K562 (cell line): ENCODE data around the gene VPS35L. TPM values are rescaled to one million over a fixed set of nuclear protein-coding genes. Genes with fewer than 3 reads are reported as not detected.

Experiments used
- CBFA2T3 ChIP-seq: fragments of 450-650 bp; IDR thresholded peaks from 2 replicates; pipeline ENCODE4 v1.6.1; 2017
- CCAR2 ChIP-seq: fragments of 200-400 bp; formaldehyde crosslinking; IDR thresholded peaks from 2 replicates; pipeline ENCODE4 v1.6.1; 2017; ENCODE audit warnings: mild to moderate bottlenecking, low read depth, low read length
- DIDO1 ChIP-seq: fragments of 450-650 bp; IDR thresholded peaks from 2 replicates; pipeline ENCODE4 v1.6.1; 2016; ENCODE audit warnings: low read depth, missing biosample characterization, missing genetic modification characterization
- DMBX1 ChIP-seq: fragments of 250-450 bp; sonication (Bioruptor Pico); IDR thresholded peaks from 2 replicates; pipeline ENCODE4 v1.8.0; 2022; ENCODE audit warnings: inconsistent platforms, mild to moderate bottlenecking, moderate library complexity, borderline replicate concordance
- EZH2 ChIP-seq: IDR thresholded peaks from 2 replicates; pipeline ENCODE4 v1.6.1; 2012; ENCODE audit warnings: low read depth, mild to moderate bottlenecking, inconsistent platforms, low read length, borderline replicate concordance
- FIP1L1 ChIP-seq: fragments of 200-400 bp; formaldehyde crosslinking; IDR thresholded peaks from 2 replicates; pipeline ENCODE4 v1.6.1; 2018; ENCODE audit warnings: mild to moderate bottlenecking, low read depth, low read length; ENCODE audit not compliant: poor library complexity, severe bottlenecking
- FOXA3 ChIP-seq, 2 experiments: fragments of 450-650 bp in 1 of 2; sonication (generic) in 1 of 2; formaldehyde crosslinking; IDR thresholded peaks in 1 of 2; conservative IDR thresholded peaks in 1 of 2; 2 replicates each; pipeline versions ENCODE4 v1.4.0 to v1.8.0; 2020 to 2022; ENCODE audit warnings: mild to moderate bottlenecking in 2 of 2, missing genetic modification reagents in 1 of 2
- HDGF ChIP-seq: fragments of 450-650 bp; IDR thresholded peaks from 2 replicates; pipeline ENCODE4 v1.6.1; 2016
- KDM1A ChIP-seq, 2 experiments: fragments of 450-650 bp; IDR thresholded peaks; 2 replicates each; pipeline ENCODE4 v1.6.1; 2016; ENCODE audit warnings: mild to moderate bottlenecking in 2 of 2
- L3MBTL2 ChIP-seq: fragments of 450-650 bp; IDR thresholded peaks from 2 replicates; pipeline ENCODE4 v1.6.1; 2016; ENCODE audit warnings: mild to moderate bottlenecking, moderate library complexity
- MAFK ChIP-seq: IDR thresholded peaks from 2 replicates; pipeline ENCODE4 v1.6.1; 2011; ENCODE audit warnings: low read length, improper control_type of control experiment
- MCM7 ChIP-seq, 2 experiments: fragments of 450-650 bp; IDR thresholded peaks; 2 replicates each; pipeline ENCODE4 v1.6.1; 2016 to 2018
- MEF2A ChIP-seq: IDR thresholded peaks from 2 replicates; pipeline ENCODE4 v1.6.1; 2011; ENCODE audit warnings: low read depth, mild to moderate bottlenecking, low read length, moderate library complexity; ENCODE audit not compliant: control insufficient read depth
- MEF2D ChIP-seq: conservative IDR thresholded peaks from 2 replicates; pipeline ENCODE4 v1.6.1; 2016; ENCODE audit warnings: low read depth, missing genetic modification characterization, missing compliant biosample characterization
- MXI1 ChIP-seq: IDR thresholded peaks from 2 replicates; pipeline ENCODE4 v1.6.1; 2011; ENCODE audit warnings: low read depth, mild to moderate bottlenecking, improper control_type of control experiment, low read length
- NFRKB ChIP-seq: fragments of 450-650 bp; IDR thresholded peaks from 2 replicates; pipeline ENCODE4 v1.6.1; 2016; ENCODE audit warnings: low read depth
- NR1H2 ChIP-seq: sonication (generic); formaldehyde crosslinking; IDR thresholded peaks from 2 replicates; pipeline ENCODE4 v1.4.0; 2020; ENCODE audit warnings: mild to moderate bottlenecking, missing genetic modification reagents
- SIN3B ChIP-seq: fragments of 450-650 bp; IDR thresholded peaks from 2 replicates; pipeline ENCODE4 v1.6.1; 2017; ENCODE audit warnings: low read depth, mild to moderate bottlenecking, moderate library complexity
- TCF3 ChIP-seq: sonication (generic); formaldehyde crosslinking; IDR thresholded peaks from 2 replicates; pipeline ENCODE4 v1.4.0; 2020; ENCODE audit warnings: mild to moderate bottlenecking, missing genetic modification reagents
- ZFP36 ChIP-seq: fragments of 150-350 bp; IDR thresholded peaks from 2 replicates; pipeline ENCODE4 v1.6.1; 2018; ENCODE audit warnings: low read length, low read depth; ENCODE audit not compliant: partially characterized antibody
- ZKSCAN1 ChIP-seq: fragments of 150-350 bp; IDR thresholded peaks from 2 replicates; pipeline ENCODE4 v1.6.1; 2016; ENCODE audit warnings: low read depth, low read length
- ZNF324 ChIP-seq: fragments of 250-450 bp; sonication (Bioruptor Pico); IDR thresholded peaks from 2 replicates; pipeline ENCODE4 v1.4.0; 2020; ENCODE audit warnings: mild to moderate bottlenecking
- polyA plus RNA-seq, 8 experiments: library from polyadenylated mRNA; depleted of rRNA in 4 of 8; stranded (reverse) in 5 of 8; unstranded in 3 of 8; fragments of >200 nt; fragmentation: Nextera tagmentation in 2 of 8; fragmentation: Illumina TruSeq in 1 of 8; extraction: Ambion mirVana in 2 of 8; extraction: Trizol in 1 of 8; gene quantifications; 2 replicates each; pipeline versions ENCODE4 v1.2.1 to v1.2.3, GENCODE V29; 2011 to 2014; ENCODE audit warnings: inconsistent platforms in 1 of 8, missing spikeins in 1 of 8
- total RNA-seq, 7 experiments: library from RNA; depleted of rRNA in 6 of 7; stranded (reverse); fragments of >200 nt in 6 of 7; fragmentation: Illumina TruSeq in 2 of 7; extraction: Trizol in 2 of 7; gene quantifications; 2 replicates each; pipeline versions ENCODE4 v1.2.1 to v1.2.3, GENCODE V29; 2011 to 2021; ENCODE audit warnings: low replicate concordance in 1 of 7
- TF ChIP-seq, protein P1 (sequence below): fragments of 250-450 bp; sonication (Bioruptor Pico); IDR thresholded peaks from 2 replicates; pipeline ENCODE4 v1.8.0; 2022; ENCODE audit warnings: moderate library complexity, mild to moderate bottlenecking, inconsistent platforms
- TF ChIP-seq, protein P2 (sequence below), 2 experiments: IDR thresholded peaks in 1 of 2; conservative IDR thresholded peaks in 1 of 2; 2 replicates each; pipeline ENCODE4 v1.6.1; 2016; ENCODE audit warnings: low read depth in 2 of 2, mild to moderate bottlenecking in 1 of 2, missing compliant biosample characterization in 1 of 2, missing genetic modification characterization in 1 of 2, moderate library complexity in 1 of 2
- TF ChIP-seq, protein P3 (sequence below): sonication (generic); formaldehyde crosslinking; IDR thresholded peaks from 2 replicates; pipeline ENCODE4 v1.8.1; 2023; ENCODE audit warnings: mild to moderate bottlenecking, missing genetic modification reagents

The VPS35L gene
- total and polyA plus RNA-seq, 9 of the 15 experiments (the other 6 are each of a cell fraction or from before 2014, with no cell fraction given): 10.2 to 30.4 (median 20.1) TPM

DNA sequence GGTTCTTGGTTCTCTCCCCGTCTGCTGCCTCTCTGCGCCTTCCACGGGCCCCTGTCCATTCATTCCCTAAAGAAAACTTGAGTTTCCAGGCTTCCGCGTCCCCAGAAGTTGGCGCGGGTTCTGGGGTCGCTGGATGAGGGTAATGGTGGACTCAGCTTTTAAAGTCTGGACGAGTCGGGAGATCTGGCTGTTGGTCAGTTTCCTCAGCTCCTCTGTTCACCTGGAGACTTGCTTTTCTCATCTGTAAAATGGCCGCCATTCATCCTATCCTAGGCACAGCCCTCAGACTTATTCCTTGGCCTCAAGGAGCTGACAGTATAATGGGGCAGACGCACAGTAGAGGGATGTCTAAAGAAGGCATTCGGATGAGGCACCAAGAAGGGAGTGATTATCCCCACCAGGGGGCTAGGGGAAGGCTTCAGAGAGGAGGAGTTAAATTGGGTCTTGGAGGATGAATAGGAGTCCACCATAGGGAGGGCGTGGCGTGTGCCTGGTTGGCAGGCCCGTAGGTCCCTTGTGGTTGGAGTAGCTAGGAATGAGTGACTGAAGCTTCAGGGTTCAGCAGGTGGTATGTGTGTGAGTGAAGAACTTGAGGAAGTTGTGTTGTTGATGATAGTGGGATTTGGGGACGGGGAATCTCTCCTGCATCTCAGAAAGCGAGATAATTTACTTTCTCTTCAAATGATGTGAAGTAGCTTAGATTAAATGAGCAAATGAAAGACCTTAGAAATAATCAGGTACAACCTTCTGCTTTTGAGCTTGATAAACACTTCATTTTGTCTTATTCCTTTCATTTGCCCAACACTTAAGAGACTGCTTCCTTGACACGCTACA is 652 bp downstream of the VPS35L start (continued):
- TF ChIP-seq HDGF: peak; percentile 20; the same call in 1 of the 2 replicates
- TF ChIP-seq, protein P1, sequence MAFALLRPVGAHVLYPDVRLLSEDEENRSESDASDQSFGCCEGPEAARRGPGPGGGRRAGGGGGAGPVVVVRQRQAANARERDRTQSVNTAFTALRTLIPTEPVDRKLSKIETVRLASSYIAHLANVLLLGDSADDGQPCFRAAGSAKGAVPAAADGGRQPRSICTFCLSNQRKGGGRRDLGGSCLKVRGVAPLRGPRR (CRISPR knock-in tag): no peak
- TF ChIP-seq DMBX1 (CRISPR knock-in tag): 0 out of 2 replicates have a peak, but pooled peaks have one; percentile 17
- TF ChIP-seq ZKSCAN1: no peak
- no peak for TF ChIP-seq ZNF324
- 0 out of 2 replicates have a peak, but pooled peaks have one; percentile 53 for TF ChIP-seq NFRKB
- no peak for TF ChIP-seq EZH2
- TF ChIP-seq MEF2D (tag): no peak
- no peak for TF ChIP-seq SIN3B
- no peak for TF ChIP-seq MEF2A
- TF ChIP-seq, protein P2, sequence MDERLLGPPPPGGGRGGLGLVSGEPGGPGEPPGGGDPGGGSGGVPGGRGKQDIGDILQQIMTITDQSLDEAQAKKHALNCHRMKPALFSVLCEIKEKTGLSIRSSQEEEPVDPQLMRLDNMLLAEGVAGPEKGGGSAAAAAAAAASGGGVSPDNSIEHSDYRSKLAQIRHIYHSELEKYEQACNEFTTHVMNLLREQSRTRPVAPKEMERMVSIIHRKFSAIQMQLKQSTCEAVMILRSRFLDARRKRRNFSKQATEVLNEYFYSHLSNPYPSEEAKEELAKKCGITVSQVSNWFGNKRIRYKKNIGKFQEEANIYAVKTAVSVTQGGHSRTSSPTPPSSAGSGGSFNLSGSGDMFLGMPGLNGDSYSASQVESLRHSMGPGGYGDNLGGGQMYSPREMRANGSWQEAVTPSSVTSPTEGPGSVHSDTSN (CRISPR knock-in tag; IDR thresholded peaks at IDR 0.05; ENCODE audit: low read depth): no peak
- TF ChIP-seq, protein P2 (tag; conservative IDR thresholded peaks at IDR 0.05; ENCODE audit: low read depth): 0 out of 2 replicates have a peak, but pooled peaks have one; percentile 42
- 0 out of 2 replicates have a peak, but pooled peaks have one; percentile 18 for TF ChIP-seq TCF3 (CRISPR knock-in tag)
- TF ChIP-seq CBFA2T3: peak; percentile 66
- no peak for TF ChIP-seq FIP1L1
- TF ChIP-seq FOXA3 (CRISPR knock-in tag; conservative IDR thresholded peaks at IDR 0.05 in 1 of 2, IDR thresholded peaks at IDR 0.05 in 1 of 2): no peak
- peak; percentile 52 to 72; a peak in 3 of 4 replicates for TF ChIP-seq KDM1A (IDR thresholded peaks at IDR 0.05)
- TF ChIP-seq MCM7 (IDR thresholded peaks at IDR 0.05): no peak
- TF ChIP-seq CCAR2: no peak
- TF ChIP-seq, protein P3, sequence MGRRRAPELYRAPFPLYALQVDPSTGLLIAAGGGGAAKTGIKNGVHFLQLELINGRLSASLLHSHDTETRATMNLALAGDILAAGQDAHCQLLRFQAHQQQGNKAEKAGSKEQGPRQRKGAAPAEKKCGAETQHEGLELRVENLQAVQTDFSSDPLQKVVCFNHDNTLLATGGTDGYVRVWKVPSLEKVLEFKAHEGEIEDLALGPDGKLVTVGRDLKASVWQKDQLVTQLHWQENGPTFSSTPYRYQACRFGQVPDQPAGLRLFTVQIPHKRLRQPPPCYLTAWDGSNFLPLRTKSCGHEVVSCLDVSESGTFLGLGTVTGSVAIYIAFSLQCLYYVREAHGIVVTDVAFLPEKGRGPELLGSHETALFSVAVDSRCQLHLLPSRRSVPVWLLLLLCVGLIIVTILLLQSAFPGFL (CRISPR knock-in tag): peak; percentile 76; the same call in 1 of the 2 replicates
- no peak for TF ChIP-seq MXI1
- no peak for TF ChIP-seq DIDO1
- TF ChIP-seq ZFP36: peak; percentile 25
- no peak for TF ChIP-seq MAFK
- TF ChIP-seq L3MBTL2: no peak
- no peak for TF ChIP-seq NR1H2 (CRISPR knock-in tag)
